ENCODE results near the gene YWHAE.
"Not testable (repeated sequence)": the region's sequence is repeated elsewhere in the genome, so short reads cannot be mapped to it uniquely, and the experiment has no call there.

Gene YWHAE

DNA sequence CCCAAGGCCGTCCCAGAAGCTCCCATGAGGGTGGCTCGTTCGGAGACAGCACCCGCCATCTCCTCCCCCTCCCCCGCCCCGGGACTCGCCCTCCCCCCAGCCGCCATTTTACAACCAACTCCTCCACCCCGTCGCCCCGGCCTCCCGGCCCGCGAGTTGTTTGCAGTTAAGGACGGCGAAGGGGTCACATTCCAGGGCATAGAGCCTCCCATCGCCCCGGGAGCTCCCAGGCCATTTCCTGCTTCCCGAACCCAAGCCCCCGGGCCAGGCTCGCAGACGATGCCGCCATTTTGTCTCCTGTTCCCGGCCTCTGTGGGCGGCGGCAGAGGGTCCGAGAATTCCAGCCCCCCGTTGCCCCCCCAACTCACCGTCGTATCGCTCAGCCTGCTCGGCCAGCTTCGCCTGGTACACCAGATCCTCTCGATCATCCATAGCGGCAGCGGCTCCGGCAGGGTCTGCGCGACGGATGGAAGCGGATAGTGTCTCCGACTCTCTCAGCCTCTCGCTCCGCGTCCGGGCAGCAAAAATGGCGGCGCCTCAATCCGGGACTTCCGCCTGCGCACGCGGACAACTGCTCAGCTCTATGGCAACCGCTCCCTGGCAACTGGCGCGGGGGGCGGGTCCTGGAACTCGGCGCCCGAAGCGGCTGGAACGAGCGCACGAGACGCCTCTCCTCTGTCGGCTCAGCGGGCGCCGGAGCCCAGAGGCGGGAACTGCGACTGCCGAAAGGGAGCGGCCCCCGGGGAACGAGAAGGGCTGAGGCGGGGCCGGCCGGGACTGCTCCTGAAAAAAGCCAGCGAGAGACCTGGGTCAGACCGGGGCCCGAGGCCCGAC, at the start of gene YWHAE:
Gene YWHAE (minus strand): TSS at position 544 of the 834 bp plus-strand sequence. CDS start 112 bp downstream, at position 432.
- DNase-seq: peak; percentile 95

DNA sequence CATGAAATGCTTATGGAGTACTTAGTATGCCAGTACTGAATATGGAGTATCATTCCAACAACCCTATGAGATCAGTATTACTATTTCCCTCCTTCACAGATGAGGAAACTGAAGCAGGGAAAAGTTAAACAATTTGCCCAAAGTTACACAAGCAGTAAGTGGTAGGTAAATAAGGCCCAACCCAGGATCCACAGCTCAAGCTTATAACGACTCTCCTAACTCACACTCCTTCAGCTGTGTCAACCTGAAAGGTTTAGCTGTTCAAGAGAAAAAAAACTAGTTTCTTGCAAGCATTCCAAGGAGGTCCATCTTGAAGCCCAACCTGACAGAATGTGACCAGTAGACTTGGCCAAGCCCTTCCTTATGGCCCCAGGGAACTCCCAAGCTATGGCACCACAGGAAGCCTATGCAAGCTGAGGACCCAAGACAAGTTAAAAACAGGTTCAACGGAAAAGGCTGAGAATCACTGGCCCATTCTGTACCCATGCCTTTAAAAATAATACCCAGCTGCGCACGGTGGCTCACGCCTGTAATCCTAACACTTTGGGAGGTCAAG, 49.5 kb upstream of the YWHAE start:
- DNase-seq: no peak

DNA sequence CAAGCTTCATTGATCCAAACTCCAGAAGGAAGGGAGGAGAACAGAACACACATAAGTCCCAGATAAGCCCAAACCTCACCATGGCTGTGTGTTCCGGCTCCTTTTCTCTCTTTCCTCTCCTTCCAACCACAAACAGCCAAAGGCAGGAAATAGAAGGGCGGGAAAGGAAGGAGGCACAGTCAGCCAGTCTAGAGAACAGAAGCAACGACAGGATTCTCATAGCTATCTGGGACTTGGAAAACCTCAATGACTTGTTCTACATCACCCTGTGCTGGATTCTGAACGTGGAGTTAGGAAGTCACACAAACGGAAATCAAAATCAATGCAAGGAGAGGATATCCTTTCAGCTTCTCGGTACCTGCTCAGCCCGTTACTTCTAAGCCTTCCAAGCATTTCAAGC, 47.0 kb upstream of the YWHAE start:
- no peak for DNase-seq

DNA sequence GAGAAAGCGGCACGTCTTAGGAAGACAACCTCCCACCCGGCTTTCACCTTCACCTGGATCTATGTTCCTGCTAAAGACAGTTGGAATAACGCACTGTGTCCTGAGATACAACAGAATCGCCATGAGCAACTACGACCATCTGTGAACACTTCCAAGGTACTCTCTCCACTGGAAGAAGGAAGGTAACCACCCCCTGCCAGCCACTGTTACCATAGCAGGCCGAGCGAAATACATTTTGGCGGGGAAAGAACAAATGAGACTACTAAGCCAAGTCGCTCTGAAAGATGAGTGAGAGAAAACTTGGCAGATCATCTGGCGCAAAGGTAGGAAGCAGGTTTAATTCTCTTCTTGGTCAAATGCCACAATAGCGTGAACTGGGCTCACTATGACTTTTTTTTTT, 46.2 kb upstream of the YWHAE start:
- no peak for DNase-seq

DNA sequence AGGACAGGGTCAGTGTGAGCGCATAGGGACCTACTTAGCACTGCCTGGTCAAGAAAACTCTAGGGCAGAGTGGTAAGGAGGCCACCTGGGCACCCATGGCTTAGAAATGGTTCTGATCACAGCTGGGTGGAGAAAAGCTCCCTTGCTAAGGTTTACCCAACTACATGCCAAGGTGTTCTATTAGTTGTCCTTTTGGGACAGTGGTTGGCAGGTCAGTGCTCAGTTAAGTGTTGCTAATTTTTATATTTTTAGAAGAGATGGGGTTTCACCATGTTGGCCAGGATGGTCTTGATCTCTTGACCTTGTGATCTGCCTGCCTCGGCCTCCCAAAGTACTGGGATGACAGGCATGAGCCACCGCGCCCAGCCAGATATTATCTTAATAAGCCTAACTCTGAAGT, 45.7 kb upstream of the YWHAE start:
- not testable (repeated sequence) for DNase-seq

DNA sequence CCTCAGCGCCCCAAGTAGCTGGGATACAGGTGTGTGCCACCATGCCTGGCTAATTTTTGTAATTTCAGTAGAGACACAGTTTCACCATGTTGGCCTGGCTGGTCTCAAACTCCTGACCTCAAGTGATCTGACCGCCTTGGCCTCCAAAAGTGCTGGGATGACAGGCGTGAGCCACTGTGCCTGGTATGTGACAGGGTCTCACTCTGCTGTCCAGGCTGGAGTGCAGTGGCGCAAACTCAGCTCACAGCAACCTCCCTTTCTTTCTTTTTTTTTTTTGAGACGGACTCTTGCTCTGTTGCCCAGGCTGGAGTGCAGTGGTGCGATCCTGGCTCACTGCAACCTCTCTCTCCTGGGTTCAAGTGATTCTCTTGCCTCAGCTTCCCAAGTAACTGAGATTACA, 42.7 kb upstream of the YWHAE start:
- not testable (repeated sequence) for DNase-seq

DNA sequence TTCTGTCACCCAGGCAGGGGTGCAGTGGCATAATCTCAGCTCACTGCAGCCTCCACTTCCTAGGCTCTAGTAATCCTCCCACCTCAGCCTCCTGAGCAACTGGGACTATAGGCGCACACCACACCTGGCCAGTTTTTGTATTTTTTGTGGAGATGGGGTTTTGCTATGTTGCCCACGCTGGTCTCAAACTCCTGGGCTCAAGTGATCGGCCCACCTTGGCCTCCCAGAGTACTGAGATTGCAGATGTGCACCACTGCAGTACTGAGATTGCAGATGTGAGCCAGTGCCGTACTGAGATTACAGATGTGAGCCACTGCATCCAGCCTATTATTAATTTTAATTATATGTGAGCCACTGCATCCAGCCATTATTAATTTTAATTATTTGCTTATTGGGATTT, 42.2 kb upstream of the YWHAE start:
- DNase-seq: no peak

DNA sequence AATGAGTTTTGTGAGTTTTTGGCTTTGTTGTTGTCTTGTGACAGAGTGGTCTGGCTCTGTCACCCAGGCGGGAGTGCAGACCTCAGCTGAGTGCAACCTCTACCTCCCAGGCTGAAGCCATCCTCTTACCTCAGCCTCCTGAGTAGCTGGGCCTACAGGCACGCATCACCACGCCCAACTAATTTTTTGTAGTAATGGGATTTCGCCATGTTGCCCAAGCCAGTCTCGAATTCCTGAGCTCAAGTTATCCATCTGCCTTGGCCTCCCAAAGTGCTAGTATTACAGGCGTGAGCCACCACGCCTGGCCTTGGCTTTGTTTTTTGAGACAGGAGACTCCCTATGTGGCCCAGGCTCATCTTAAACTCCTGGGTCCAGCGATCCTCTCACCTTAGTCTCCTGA, 40.9 kb upstream of the YWHAE start:
- DNase-seq: no peak

DNA sequence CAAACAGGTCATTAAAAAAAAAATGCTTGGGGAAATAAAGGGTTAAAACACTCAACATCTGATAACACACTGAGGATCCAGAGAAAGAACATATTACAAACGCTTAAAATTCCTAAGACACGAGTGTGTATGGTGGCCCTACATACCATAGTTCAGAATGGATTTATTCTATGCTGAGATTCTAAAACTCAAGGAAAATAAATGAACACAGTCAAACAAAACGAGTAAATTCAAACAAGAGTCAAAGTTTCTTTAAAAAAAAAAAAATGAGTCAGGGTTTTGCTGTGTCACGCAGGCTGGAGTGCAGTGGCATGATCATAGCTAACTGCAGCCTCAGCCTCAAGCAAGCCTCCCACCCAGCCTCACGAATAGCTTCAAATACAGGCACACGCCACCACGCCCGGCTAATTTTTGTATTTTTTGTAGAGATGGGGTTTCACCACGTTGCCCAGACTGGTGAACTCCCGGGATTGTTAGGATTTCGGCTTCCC, 38.6 kb upstream of the YWHAE start:
- peak; percentile 74 for DNase-seq

DNA sequence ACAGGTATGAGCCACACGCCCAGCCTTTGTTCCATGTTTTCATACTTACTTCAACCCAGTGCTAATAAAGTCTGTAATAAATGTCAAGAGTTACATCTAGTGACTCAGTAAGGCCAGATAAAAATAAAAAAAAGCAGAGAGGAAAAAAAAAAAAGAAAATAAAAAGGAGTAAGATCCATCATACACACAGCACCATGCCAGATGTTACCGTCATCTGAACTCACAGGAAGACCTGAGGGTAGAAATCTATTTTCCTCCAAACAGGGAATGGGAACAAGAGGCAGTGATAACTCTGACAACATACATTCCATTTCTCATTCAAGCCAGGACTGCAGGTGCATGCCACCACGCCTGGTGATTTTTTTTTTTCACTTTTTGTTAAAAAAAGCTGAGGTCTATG, 35.3 kb upstream of the YWHAE start:
- no peak for DNase-seq

DNA sequence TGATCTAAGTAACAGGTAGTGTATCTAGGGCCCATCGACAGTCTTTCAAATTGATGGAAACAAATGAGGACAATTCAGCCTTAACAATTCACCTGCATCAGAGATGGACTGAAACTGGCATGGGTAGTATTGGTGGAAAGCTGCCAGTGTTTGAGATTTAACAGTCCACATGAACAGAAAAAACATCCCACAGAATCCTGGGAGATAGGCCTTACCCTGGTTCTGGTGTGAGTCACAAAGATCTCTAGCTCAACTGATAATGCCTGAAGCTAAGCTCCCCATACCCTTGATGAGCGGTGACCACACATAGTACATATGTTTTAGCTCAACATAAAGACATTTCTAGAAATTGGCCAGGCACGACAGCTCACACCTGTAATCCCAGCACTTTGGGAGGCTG, 34.1 kb upstream of the YWHAE start:
- no peak for DNase-seq

DNA sequence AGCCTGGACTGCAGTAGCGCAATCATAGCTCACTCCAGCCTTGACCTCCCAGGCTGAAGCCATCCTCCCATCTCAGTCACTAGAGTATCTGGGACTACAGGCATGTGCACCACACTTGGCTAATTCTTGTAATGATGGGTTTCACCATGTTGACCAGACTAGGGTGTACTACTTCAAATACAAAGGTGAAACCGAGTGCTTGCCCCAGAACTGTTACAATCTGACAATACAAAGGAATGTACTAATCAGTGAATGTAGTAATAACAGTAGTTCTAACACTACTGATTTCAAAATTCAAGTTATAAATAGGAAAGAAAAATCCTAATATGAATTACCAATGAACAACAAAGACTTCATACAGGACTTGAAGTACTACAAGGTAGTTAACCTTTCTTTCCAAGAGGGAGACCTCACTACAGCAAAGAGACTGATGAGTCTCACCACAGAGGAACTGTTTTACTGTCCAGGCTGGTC, 31.6 kb upstream of the YWHAE start:
- no peak for DNase-seq

DNA sequence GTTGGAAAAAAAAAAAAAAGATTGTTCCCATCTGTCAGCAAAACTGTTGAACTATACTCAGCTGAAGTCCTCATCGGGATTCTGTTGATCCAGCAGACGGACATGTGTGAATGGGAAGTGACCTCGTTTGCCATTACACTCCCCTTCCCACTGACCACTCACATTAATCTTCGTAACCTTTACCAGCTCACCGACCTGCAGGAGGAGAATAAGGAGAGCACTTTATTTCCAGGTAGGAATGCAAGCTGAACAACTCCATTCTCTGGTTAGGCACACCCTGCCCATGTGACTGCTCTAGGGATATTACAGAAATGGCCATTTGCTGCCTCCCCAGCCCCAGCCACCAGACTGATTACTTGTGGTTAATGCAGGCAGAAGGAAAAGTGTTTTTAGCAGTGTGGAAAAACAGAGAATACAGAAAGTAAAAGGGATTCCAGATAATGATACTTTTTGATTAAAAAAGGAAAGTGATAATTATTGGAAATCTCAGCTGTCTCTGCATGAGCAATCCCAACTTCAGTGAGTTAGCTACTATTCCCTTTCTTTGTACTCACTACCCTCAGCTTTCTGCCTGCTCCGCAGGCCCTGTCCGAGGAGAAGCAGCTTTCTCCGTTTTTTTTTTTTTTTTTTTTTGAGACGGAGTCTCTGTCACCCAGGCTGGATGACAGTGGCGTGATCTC, 23.6 kb upstream of the YWHAE start:
- no peak for DNase-seq

DNA sequence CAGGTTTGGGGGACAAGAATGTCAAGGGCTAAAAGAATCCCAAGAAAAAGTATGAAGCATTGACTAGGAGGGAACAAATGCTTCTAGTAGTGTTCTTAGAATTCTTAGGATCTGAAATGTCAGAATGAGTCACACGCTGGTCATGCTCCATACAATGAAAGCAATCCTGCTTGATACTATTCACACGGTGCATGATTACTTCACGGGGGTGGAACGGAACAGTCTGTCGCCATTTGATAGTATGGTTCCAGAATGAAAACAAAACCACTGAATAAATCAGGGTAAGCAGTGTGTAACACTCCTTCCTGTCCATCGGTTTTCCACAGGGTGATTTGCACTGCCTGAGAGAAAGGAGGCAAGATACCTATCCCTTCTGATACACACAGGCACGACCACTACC, 22.9 kb upstream of the YWHAE start:
- DNase-seq: peak; percentile 94

DNA sequence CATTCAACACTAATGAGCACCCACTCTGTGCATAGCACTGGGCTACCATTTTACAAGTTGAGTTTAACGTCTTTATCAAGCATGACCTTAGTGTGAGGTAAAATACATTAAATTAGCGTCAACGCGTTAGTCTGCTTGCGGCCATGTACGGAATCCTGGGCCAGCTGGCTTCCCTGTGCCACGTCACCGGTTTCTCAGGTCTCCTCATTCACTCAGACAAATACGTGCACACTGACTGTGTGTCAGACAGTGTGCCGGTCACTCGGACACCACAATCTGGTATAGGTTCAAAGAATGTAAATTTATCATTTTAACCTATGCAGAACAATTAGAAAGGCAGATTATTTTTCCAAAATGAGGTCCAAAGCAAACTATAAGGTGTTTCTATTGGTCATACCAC, 21.4 kb upstream of the YWHAE start:
- no peak for DNase-seq

DNA sequence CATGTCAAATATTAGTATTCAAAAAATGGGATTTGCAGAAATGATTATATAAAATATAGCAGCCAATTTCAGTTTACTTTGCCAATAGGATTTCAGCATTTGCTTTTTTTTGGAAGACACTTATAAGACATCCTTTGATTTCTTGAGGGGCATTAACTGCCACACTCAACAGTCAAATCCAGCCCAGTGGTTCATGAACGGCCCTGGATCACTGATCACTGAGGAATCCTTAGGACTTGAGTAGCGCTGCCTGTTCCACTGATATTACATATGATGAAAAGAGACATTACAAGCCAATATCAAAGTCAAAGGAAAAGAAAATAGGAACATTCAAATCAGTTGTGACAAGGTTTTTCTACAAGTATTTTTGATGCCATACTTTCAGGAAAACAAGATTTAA, 21.0 kb upstream of the YWHAE start:
- DNase-seq: no peak

DNA sequence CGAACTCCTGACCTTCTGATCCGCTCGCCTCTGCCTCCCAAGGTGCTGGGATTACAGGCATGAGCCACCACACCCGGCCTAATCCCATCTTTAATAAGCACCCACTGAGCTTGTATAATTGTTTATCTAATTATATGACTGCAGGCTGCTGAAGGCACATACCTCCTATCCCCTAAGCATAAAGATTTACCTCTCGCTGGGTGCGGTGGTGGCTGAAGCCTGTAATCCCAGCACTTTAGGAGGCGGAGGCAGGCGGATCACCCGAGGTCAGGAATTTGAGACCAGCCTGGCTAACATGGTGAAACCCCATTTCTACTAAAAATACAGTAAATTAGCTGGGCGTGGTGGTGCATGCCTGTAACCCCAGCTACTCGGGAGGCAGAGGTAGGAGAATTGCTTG, 20.1 kb upstream of the YWHAE start:
- no peak for DNase-seq

DNA sequence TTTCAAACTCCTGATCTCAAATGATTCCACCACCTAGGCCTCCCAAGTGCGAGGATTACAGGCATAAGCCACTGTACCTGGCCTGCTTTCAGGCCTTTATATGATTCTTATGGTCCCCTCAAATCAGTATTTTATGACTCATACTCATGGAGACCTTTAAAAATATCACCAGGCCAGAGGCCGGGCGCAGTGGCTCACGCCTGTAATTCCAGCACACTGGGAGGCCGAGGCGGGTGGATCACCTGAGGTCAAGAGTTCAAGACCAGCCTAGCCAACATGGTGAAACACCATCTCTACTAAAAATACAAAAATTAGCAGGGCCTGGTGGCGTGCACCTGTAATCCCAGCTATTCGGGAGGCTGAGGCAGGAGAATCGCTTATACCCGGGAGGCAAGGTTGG, 18.5 kb upstream of the YWHAE start:
- DNase-seq: not testable (repeated sequence)

DNA sequence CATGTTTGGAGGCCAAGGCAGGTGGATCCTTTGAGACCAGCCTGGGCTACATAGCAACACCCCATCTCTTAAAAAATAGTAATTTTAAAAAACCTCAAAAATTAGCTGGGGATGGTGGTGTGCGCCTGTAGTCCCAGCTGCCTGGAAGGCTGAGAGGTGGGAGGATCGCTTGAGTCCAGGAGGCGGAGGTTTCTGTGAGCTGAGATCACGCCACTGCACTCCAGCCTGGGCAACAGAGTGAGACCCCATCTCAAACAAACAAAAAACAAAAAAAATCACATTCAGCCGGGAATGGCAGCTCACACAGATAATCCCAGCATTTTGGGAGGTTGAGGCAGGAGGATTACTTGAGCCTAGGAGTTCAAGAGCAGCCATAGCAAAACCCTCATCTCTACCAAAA, 16.4 kb upstream of the YWHAE start:
- DNase-seq: no peak

DNA sequence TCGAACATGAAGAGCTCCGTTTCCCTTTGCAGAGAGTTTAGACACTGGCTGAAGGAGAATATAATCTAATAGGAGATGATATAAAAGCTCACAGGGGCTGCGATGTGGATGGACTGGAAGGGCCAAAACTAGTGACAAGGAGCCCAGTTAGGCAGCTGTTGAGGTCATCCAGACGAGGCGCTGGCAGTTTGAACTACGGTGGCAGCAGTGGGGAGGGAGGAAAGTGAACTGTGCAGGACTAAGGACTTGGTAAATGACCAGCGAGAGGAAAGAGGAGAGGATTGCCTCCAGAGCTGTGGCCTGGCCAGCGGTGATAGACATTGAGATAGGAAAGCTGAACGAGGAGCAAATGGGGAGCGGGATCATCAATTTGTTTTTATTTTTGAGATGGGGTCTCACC, 14.6 kb upstream of the YWHAE start:
- no peak for DNase-seq

DNA sequence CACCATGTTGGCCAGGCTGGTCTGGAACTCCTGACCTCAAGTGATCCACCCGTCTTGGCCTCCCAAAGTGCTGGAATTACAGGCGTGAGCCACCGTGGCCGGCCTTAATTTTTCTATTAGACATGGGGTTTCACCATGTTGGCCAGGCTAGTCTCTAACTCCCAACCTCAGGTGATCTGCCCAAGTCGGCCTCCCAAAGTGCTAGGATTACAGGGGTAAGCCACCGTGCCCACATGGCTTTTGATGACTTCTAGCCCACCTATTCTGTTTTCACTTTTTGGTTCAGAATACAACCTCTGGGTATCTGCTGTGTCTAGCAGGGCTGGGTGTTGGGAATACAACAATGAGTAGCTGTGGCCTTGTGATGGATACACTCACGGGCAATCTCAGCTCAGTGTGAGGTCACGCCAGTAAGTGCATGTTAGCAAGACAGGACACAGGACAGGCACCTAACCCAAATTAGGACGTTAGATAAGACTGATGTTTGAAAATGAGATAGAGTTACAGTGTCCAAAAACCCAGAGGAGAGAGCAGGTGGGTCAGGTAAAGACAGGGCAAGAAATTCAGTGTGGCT, 14.1 kb upstream of the YWHAE start:
- no peak for DNase-seq

DNA sequence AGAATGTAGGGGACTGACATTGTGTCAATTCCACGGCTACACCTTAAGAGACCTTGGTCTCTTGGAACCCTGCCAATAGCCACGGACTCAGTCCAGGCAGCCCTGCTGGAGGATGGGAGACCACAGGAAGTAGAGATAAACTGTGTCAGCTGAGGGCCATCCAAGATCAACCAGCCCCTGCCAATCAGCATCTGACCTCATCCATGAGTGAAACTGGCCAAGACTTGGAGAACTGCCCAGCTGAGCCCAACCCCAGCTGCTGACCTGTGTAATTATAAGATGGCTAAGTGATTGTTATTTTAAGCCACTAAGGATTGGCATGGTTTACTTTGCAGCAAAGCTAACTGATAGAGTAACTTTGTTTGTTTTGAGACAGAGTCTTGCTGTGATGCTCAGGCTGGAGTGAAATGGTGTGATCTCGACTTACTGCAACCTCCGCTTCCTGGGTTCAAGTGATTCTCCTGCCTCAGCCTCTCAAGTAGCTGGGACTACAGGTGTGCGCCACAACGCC, 13.3 kb upstream of the YWHAE start:
- peak; percentile 63 for DNase-seq
